C4-2B (cell line): ENCODE data around the gene SLC8B1.

ENCODE experiments used
- ZFX ChIP-seq: fragments of 450-650 bp; IDR thresholded peaks from 2 replicates; pipeline ENCODE4 v1.6.1; 2017
- TF ChIP-seq, protein P1 (sequence below): fragments of 450-650 bp; conservative IDR thresholded peaks from 2 replicates; pipeline ENCODE4 v1.5.1; 2017; ENCODE audit warnings: mild to moderate bottlenecking

DNA sequence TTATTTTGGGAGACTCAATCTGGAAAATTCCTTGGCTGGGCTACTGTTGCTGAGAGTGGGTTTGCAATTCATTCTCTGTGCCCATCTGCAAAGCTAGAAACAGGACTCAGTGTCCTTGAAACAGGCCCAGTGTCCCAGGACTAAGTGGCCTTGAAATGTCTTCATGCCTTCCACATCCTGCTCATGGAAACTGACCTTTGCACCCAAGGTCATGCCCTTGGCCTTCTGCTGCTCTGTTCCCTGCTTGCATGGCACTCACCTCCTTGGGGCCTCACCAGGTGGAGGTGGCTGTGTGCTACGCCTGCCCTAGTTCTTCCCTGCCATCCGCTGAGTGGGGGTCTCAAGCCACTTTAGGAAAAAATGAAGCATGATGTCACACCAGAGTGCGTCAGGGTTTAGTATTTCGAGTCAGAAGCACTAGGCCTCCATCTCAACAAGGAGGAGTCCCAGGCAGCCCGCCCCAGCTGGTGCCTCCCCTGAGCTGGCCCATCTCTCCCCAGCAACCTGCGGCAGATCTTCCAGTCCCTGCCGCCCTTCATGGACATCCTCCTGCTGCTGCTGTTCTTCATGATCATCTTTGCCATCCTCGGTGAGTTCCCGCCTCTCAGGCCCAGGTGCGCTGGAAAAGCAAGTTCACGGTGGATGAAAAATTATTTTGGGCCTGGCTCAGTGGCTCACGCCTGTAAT, 65.5 kb downstream of the SLC8B1 start:
- TF ChIP-seq, protein P1, sequence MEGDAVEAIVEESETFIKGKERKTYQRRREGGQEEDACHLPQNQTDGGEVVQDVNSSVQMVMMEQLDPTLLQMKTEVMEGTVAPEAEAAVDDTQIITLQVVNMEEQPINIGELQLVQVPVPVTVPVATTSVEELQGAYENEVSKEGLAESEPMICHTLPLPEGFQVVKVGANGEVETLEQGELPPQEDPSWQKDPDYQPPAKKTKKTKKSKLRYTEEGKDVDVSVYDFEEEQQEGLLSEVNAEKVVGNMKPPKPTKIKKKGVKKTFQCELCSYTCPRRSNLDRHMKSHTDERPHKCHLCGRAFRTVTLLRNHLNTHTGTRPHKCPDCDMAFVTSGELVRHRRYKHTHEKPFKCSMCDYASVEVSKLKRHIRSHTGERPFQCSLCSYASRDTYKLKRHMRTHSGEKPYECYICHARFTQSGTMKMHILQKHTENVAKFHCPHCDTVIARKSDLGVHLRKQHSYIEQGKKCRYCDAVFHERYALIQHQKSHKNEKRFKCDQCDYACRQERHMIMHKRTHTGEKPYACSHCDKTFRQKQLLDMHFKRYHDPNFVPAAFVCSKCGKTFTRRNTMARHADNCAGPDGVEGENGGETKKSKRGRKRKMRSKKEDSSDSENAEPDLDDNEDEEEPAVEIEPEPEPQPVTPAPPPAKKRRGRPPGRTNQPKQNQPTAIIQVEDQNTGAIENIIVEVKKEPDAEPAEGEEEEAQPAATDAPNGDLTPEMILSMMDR, result no peak
- no peak for TF ChIP-seq ZFX
